ENCODE results near the gene SLC39A12.

Gene SLC39A12

GRCh38 chr10:17984056-17984455 lies 32.3 kb downstream of the SLC39A12 start:
- Histone ChIP-seq H3K36me3 (ENCODE audit: insufficient read depth, low read length) (no peaks in the 10 kb centered on the region), H3K9ac (ENCODE audit: low read depth, low read length) (no peak overlapping the region), H3K4me1 (ENCODE audit: insufficient read depth, low read length) (peaks cover 17% of the 10 kb centered on the region), H3K9me3 (ENCODE audit: control insufficient read depth, insufficient read depth, low read length) (0 out of 2 replicates have a peak, but pooled peaks cover 2% of the 10 kb centered on the region)

GRCh38 chr10:17984563-17984962 lies 32.8 kb downstream of the SLC39A12 start:
- Histone ChIP-seq H3K9me3 (ENCODE audit: control insufficient read depth, insufficient read depth, low read length) (0 out of 2 replicates have a peak, but pooled peaks cover 2% of the 10 kb centered on the region), H3K36me3 (ENCODE audit: insufficient read depth, low read length) (no peaks in the 10 kb centered on the region), H3K4me1 (ENCODE audit: insufficient read depth, low read length) (peaks cover 17% of the 10 kb centered on the region), H3K9ac (ENCODE audit: low read depth, low read length) (no peak overlapping the region)

GRCh38 chr10:17989908-17990767 lies 38.4 kb downstream of the SLC39A12 start:
- 0 out of 2 replicates have a peak, but pooled peaks cover 2% of the 10 kb centered on the region for H3K9me3 ChIP-seq (ENCODE audit: control insufficient read depth, insufficient read depth, low read length)
- no peaks in the 10 kb centered on the region for H3K36me3 ChIP-seq (ENCODE audit: insufficient read depth, low read length)
- no peaks in the 10 kb centered on the region; the same call in 1 of the 2 replicates for H3K4me1 ChIP-seq (ENCODE audit: insufficient read depth, low read length)
- H3K9ac ChIP-seq (ENCODE audit: low read depth, low read length), result no peak overlapping the region

GRCh38 chr10:17992266-17992665 lies 40.5 kb downstream of the SLC39A12 start:
- no peaks in the 10 kb centered on the region; the same call in 1 of the 2 replicates for H3K4me1 ChIP-seq (ENCODE audit: insufficient read depth, low read length)
- H3K36me3 ChIP-seq (ENCODE audit: insufficient read depth, low read length), result no peaks in the 10 kb centered on the region
- no peak overlapping the region for H3K9ac ChIP-seq (ENCODE audit: low read depth, low read length)
- H3K9me3 ChIP-seq (ENCODE audit: control insufficient read depth, insufficient read depth, low read length), result no peaks in the 10 kb centered on the region

GRCh38 chr10:17993361-17993760 lies 41.6 kb downstream of the SLC39A12 start:
- Histone ChIP-seq H3K4me1 (ENCODE audit: insufficient read depth, low read length) (no peaks in the 10 kb centered on the region; the same call in 1 of the 2 replicates), H3K9ac (ENCODE audit: low read depth, low read length) (no peak overlapping the region), H3K36me3 (ENCODE audit: insufficient read depth, low read length) (no peaks in the 10 kb centered on the region), H3K9me3 (ENCODE audit: control insufficient read depth, insufficient read depth, low read length) (no peaks in the 10 kb centered on the region)

GRCh38 chr10:18000601-18001000 lies 48.9 kb downstream of the SLC39A12 start:
- Histone ChIP-seq H3K9ac (ENCODE audit: low read depth, low read length) (no peak overlapping the region), H3K36me3 (ENCODE audit: insufficient read depth, low read length) (no peaks in the 10 kb centered on the region), H3K4me1 (ENCODE audit: insufficient read depth, low read length) (peaks cover 6% of the 10 kb centered on the region; the same call in 1 of the 2 replicates), H3K9me3 (ENCODE audit: control insufficient read depth, insufficient read depth, low read length) (no peaks in the 10 kb centered on the region)

GRCh38 chr10:18005445-18005780 lies 53.7 kb downstream of the SLC39A12 start:
- Histone ChIP-seq H3K9me3 (ENCODE audit: control insufficient read depth, insufficient read depth, low read length) (no peaks in the 10 kb centered on the region), H3K36me3 (ENCODE audit: insufficient read depth, low read length) (no peaks in the 10 kb centered on the region), H3K4me1 (ENCODE audit: insufficient read depth, low read length) (peaks cover 17% of the 10 kb centered on the region; the same call in 1 of the 2 replicates), H3K9ac (ENCODE audit: low read depth, low read length) (peak overlapping the region; percentile 6; the same call in 1 of the 2 replicates)

GRCh38 chr10:18005781-18006456 lies 54.2 kb downstream of the SLC39A12 start:
- Histone ChIP-seq H3K9ac (ENCODE audit: low read depth, low read length) (peak overlapping the region; percentile 6; the same call in 1 of the 2 replicates), H3K9me3 (ENCODE audit: control insufficient read depth, insufficient read depth, low read length) (no peaks in the 10 kb centered on the region), H3K4me1 (ENCODE audit: insufficient read depth, low read length) (peaks cover 17% of the 10 kb centered on the region; the same call in 1 of the 2 replicates), H3K36me3 (ENCODE audit: insufficient read depth, low read length) (no peaks in the 10 kb centered on the region)

GRCh38 chr10:18008986-18009385 lies 57.3 kb downstream of the SLC39A12 start:
- H3K36me3 ChIP-seq (ENCODE audit: insufficient read depth, low read length), result no peaks in the 10 kb centered on the region
- peaks cover 17% of the 10 kb centered on the region; the same call in 1 of the 2 replicates for H3K4me1 ChIP-seq (ENCODE audit: insufficient read depth, low read length)
- H3K9me3 ChIP-seq (ENCODE audit: control insufficient read depth, insufficient read depth, low read length), result no peaks in the 10 kb centered on the region
- H3K9ac ChIP-seq (ENCODE audit: low read depth, low read length), result no peak overlapping the region

GRCh38 chr10:18010050-18010449 lies 58.3 kb downstream of the SLC39A12 start:
- no peaks in the 10 kb centered on the region for H3K9me3 ChIP-seq (ENCODE audit: control insufficient read depth, insufficient read depth, low read length)
- H3K9ac ChIP-seq (ENCODE audit: low read depth, low read length), result no peak overlapping the region
- peaks cover 16% of the 10 kb centered on the region; the same call in 1 of the 2 replicates for H3K4me1 ChIP-seq (ENCODE audit: insufficient read depth, low read length)
- H3K36me3 ChIP-seq (ENCODE audit: insufficient read depth, low read length), result no peaks in the 10 kb centered on the region

GRCh38 chr10:18020523-18020922 lies 68.8 kb downstream of the SLC39A12 start:
- H3K4me1 ChIP-seq (ENCODE audit: insufficient read depth, low read length), result no peaks in the 10 kb centered on the region
- no peak overlapping the region for H3K9ac ChIP-seq (ENCODE audit: low read depth, low read length)
- peaks cover 3% of the 10 kb centered on the region; the same call in 1 of the 2 replicates for H3K9me3 ChIP-seq (ENCODE audit: control insufficient read depth, insufficient read depth, low read length)
- H3K36me3 ChIP-seq (ENCODE audit: insufficient read depth, low read length), result no peaks in the 10 kb centered on the region

- Histone ChIP-seq H3K9ac (ENCODE audit: low read depth, low read length) (no peak overlapping the region), H3K9me3 (ENCODE audit: control insufficient read depth, insufficient read depth, low read length) (peaks cover 3% of the 10 kb centered on the region; the same call in 1 of the 2 replicates), H3K4me1 (ENCODE audit: insufficient read depth, low read length) (no peaks in the 10 kb centered on the region), H3K36me3 (ENCODE audit: insufficient read depth, low read length) (no peaks in the 10 kb centered on the region)
Measured at GRCh38 chr10:18021725-18022480, 70.2 kb downstream of the SLC39A12 start.

GRCh38 chr10:18043148-18044006 lies 91.7 kb downstream of the SLC39A12 start:
- H3K36me3 ChIP-seq (ENCODE audit: insufficient read depth, low read length), result no peaks in the 10 kb centered on the region

More at GRCh38 chr10:18043148-18044006, 91.7 kb downstream of the SLC39A12 start:
- H3K4me1 ChIP-seq (ENCODE audit: insufficient read depth, low read length), result peaks cover 10% of the 10 kb centered on the region; the same call in 1 of the 2 replicates
- H3K9me3 ChIP-seq (ENCODE audit: control insufficient read depth, insufficient read depth, low read length), result no peaks in the 10 kb centered on the region
- no peak overlapping the region for H3K9ac ChIP-seq (ENCODE audit: low read depth, low read length)

Data from ES-I3 (cell line).